ENCODE data around the gene EPHA4. TPM values are rescaled to one million over a fixed set of nuclear protein-coding genes. Genes with fewer than 3 reads are reported as not detected.

The EPHA4 gene
- total RNA-seq, 1 experiment from 2014 or later = 3.4 TPM

DNA sequence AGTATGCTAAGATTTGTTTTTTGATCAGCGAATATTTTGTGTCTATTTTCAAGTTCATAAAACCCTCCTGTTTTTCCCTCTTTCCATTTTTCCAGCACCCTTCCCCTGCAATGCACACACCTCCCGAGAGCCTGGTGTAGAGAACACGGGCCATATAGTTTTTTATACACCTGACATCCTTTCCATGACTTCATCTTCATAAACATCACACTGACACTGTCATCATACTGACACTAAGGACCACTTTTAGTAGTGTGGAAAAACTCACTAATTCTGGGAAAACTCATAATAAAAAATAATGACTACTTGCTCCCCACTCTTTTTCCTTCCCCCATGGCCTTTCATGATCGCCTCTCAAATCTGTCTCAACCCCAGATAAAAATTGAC, 70.2 kb downstream of the EPHA4 start:
- in situ Hi-C loops (cut with HindIII; ENCODE audit: low pct_unique_long_range_greater_than_20kb, low sequenced_read_pairs) = no loop called here

DNA sequence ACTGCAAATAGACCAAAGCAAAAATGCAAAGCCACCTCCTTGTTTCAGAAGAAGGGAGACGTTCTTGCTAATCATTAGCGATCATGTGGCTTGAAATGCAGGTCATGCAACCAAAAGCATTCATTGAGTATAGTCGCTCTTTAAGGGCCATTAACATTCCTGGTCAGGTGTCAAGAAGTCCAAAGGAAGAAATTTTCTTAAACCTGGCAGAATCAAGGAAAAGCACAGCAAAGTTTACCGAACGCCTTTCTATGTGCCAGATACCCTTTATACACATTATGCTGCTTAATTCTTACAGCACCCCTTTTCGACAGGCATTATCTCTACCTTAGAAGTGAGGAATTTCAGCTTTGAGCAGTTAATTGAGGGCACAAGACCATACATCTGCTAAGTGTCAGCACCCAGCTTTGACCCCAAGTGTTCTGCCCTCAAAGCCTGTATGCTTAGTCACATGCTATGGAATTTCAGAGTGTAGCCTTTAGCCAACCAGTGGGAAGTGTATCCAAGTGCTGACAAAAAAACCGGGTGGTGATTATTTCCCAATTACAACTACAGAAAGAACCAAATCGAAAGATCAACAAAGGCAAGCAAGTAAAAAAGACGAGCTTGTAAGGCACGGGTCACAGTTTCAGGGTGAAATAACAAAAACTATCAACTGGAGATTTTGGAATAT, 70.8 kb downstream of the EPHA4 start:
- TF ChIP-seq, protein P1, sequence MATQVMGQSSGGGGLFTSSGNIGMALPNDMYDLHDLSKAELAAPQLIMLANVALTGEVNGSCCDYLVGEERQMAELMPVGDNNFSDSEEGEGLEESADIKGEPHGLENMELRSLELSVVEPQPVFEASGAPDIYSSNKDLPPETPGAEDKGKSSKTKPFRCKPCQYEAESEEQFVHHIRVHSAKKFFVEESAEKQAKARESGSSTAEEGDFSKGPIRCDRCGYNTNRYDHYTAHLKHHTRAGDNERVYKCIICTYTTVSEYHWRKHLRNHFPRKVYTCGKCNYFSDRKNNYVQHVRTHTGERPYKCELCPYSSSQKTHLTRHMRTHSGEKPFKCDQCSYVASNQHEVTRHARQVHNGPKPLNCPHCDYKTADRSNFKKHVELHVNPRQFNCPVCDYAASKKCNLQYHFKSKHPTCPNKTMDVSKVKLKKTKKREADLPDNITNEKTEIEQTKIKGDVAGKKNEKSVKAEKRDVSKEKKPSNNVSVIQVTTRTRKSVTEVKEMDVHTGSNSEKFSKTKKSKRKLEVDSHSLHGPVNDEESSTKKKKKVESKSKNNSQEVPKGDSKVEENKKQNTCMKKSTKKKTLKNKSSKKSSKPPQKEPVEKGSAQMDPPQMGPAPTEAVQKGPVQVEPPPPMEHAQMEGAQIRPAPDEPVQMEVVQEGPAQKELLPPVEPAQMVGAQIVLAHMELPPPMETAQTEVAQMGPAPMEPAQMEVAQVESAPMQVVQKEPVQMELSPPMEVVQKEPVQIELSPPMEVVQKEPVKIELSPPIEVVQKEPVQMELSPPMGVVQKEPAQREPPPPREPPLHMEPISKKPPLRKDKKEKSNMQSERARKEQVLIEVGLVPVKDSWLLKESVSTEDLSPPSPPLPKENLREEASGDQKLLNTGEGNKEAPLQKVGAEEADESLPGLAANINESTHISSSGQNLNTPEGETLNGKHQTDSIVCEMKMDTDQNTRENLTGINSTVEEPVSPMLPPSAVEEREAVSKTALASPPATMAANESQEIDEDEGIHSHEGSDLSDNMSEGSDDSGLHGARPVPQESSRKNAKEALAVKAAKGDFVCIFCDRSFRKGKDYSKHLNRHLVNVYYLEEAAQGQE (IDR thresholded peaks at IDR 0.05; ENCODE audit: insufficient read depth in 1 of 2, low read depth in 2 of 2, low read length in 1 of 2) = no peak
- TF ChIP-seq SIN3A (IDR thresholded peaks at IDR 0.05; ENCODE audit: borderline replicate concordance, insufficient read depth, low read depth, low read length) = no peak
- TF ChIP-seq POLR2AphosphoS5 (IDR thresholded peaks at IDR 0.05; ENCODE audit: low read depth, low read length) = no peak
- no peak for TF ChIP-seq TCF7L2 (IDR thresholded peaks at IDR 0.05; ENCODE audit: low read depth, low read length)
- TF ChIP-seq, protein P2, sequence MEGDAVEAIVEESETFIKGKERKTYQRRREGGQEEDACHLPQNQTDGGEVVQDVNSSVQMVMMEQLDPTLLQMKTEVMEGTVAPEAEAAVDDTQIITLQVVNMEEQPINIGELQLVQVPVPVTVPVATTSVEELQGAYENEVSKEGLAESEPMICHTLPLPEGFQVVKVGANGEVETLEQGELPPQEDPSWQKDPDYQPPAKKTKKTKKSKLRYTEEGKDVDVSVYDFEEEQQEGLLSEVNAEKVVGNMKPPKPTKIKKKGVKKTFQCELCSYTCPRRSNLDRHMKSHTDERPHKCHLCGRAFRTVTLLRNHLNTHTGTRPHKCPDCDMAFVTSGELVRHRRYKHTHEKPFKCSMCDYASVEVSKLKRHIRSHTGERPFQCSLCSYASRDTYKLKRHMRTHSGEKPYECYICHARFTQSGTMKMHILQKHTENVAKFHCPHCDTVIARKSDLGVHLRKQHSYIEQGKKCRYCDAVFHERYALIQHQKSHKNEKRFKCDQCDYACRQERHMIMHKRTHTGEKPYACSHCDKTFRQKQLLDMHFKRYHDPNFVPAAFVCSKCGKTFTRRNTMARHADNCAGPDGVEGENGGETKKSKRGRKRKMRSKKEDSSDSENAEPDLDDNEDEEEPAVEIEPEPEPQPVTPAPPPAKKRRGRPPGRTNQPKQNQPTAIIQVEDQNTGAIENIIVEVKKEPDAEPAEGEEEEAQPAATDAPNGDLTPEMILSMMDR (IDR thresholded peaks at IDR 0.05) = no peak
- H3K4me1 ChIP-seq (ENCODE audit: control insufficient read depth, insufficient read depth, low read length) = no peaks in the 10 kb centered on the region
- no peaks in the 10 kb centered on the region for H3K9me3 ChIP-seq (ENCODE audit: control insufficient read depth, insufficient read depth, low read depth, low read length)
- POLR2A ChIA-PET = no interaction called here
- intact Hi-C loops (cut with micrococcal nuclease; ENCODE audit: unreplicated experiment) (no loop called here), in situ Hi-C loops (cut with HindIII; ENCODE audit: low pct_unique_long_range_greater_than_20kb, low sequenced_read_pairs) (no loop called here)
- no peak overlapping the region for H3K27ac ChIP-seq (ENCODE audit: low read length)
- H3K27me3 ChIP-seq (ENCODE audit: control insufficient read depth, insufficient read depth, low read length) = no peaks in the 10 kb centered on the region
- CTCF ChIA-PET = no interaction called here
- ATAC-seq = no peak
- no peak overlapping the region for H3K4me3 ChIP-seq (ENCODE audit: low read depth in 2 of 2, low read length in 2 of 2)
- no TSS peak for BruUV-seq (replicated peaks)
- no peaks in the 10 kb centered on the region for H3K36me3 ChIP-seq (ENCODE audit: control insufficient read depth, insufficient read depth, low read length)
- DNase-seq (ENCODE audit: low read depth, low spot score) = no peak

More for the DNA sequence above, 70.2 kb downstream of the EPHA4 start:
- no peak for ATAC-seq
- Histone ChIP-seq H3K27me3 (ENCODE audit: control insufficient read depth, insufficient read depth, low read length) (no peaks in the 10 kb centered on the region), H3K4me3 (ENCODE audit: low read depth in 2 of 2, low read length in 2 of 2) (no peak overlapping the region), H3K4me1 (ENCODE audit: control insufficient read depth, insufficient read depth, low read length) (no peaks in the 10 kb centered on the region), H3K27ac (ENCODE audit: low read length) (no peak overlapping the region), H3K36me3 (ENCODE audit: control insufficient read depth, insufficient read depth, low read length) (no peaks in the 10 kb centered on the region), H3K9me3 (ENCODE audit: control insufficient read depth, insufficient read depth, low read depth, low read length) (no peaks in the 10 kb centered on the region)
- no TSS peak for BruUV-seq (replicated peaks)
- DNase-seq (ENCODE audit: low read depth, low spot score) = no peak
- TF ChIP-seq POLR2AphosphoS5 (IDR thresholded peaks at IDR 0.05; ENCODE audit: low read depth, low read length) (no peak), SIN3A (IDR thresholded peaks at IDR 0.05; ENCODE audit: borderline replicate concordance, insufficient read depth, low read depth, low read length) (no peak), TCF7L2 (IDR thresholded peaks at IDR 0.05; ENCODE audit: low read depth, low read length) (no peak)
- TF ChIP-seq, protein P2 (IDR thresholded peaks at IDR 0.05) = no peak
- ChIA-PET CTCF (no interaction called here), POLR2A (no interaction called here)
- intact Hi-C loops (cut with micrococcal nuclease; ENCODE audit: unreplicated experiment) = no loop called here

All from Panc1 (cell line).